Sigmoid colon (tissue), 4 donors: ENCODE results near the gene FBLN2.

Experiments
- POLR2A ChIP-seq, 2 donors: fragments of 450-650 bp; IDR thresholded peaks; one replicate each; pipeline ENCODE4 v1.6.1; 2016; ENCODE audit warnings: antibody characterized with exemption in 2 of 2, mild to moderate bottlenecking in 2 of 2, moderate library complexity in 2 of 2
- POLR2AphosphoS5 ChIP-seq, 4 donors: sonication (generic); formaldehyde crosslinking; IDR thresholded peaks; one replicate each; pipeline ENCODE4 v1.6.1; 2017; ENCODE audit warnings: antibody characterized with exemption in 4 of 4
- TF ChIP-seq, protein P1 (sequence below), 4 experiments: fragments of 450-650 bp in 3 of 4; fragments of 200-600 bp in 1 of 4; IDR thresholded peaks; one replicate each; pipeline ENCODE4 v1.5.1; 2016 to 2019; ENCODE audit warnings: antibody characterized with exemption in 4 of 4, mild to moderate bottlenecking in 3 of 4, moderate library complexity in 2 of 4

DNA sequence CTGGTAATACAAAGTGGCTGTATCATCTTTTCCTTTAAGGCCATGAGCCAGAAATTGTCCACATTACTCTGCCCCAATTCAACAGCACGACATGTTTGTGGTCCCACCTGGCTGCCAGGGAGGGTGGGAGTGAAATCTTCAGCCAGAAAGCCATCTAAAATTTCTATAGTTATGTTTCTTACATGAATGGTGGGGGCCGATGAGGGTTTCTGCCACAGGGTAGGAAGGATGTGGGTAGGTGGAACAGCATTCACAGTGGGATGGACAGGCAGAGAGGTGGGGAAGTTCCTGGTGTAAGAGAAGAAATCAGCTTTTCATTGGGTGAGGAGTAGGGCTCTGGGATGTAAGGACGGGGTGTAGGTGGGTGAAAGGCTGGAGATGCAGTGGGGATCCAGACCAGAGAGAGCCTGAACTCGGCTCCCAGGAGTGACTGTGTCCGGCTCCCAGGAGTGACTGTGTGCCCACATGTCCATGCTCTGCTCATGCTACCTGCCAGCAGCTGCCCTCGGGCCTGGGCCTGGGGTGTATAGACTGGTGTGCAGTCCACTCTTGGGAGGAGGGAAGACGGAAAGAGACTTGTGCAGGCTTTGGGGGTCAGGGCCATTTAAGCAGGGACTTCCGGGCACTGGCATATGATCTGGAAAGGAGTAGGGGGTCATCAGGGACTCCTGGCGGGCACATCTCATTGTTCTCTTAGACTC is 3.8 kb upstream of the FBLN2 start:
- no peak for TF ChIP-seq POLR2AphosphoS5 (IDR thresholded peaks at IDR 0.05)
- no peak for TF ChIP-seq POLR2A (IDR thresholded peaks at IDR 0.05)
- TF ChIP-seq, protein P1, sequence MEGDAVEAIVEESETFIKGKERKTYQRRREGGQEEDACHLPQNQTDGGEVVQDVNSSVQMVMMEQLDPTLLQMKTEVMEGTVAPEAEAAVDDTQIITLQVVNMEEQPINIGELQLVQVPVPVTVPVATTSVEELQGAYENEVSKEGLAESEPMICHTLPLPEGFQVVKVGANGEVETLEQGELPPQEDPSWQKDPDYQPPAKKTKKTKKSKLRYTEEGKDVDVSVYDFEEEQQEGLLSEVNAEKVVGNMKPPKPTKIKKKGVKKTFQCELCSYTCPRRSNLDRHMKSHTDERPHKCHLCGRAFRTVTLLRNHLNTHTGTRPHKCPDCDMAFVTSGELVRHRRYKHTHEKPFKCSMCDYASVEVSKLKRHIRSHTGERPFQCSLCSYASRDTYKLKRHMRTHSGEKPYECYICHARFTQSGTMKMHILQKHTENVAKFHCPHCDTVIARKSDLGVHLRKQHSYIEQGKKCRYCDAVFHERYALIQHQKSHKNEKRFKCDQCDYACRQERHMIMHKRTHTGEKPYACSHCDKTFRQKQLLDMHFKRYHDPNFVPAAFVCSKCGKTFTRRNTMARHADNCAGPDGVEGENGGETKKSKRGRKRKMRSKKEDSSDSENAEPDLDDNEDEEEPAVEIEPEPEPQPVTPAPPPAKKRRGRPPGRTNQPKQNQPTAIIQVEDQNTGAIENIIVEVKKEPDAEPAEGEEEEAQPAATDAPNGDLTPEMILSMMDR (IDR thresholded peaks at IDR 0.05): no peak
